ENCODE measurements around the gene FAM161A. TPM values are rescaled to one million over a fixed set of nuclear protein-coding genes. Genes with fewer than 3 reads are reported as not detected.
"Not testable (repeated sequence)": the region's sequence is repeated elsewhere in the genome, so short reads cannot be mapped to it uniquely, and the experiment has no call there.

Gene FAM161A
- total RNA-seq: 2.7 TPM

GRCh38 chr2:61853847-61854563, at the start of gene FAM161A:
TSS of gene FAM161A (minus strand) at chr2:61854060. CDS start at chr2:61854041, 19 bp downstream.
- peak; percentile 84 for DNase-seq (ENCODE audit: low spot score)

DNA sequence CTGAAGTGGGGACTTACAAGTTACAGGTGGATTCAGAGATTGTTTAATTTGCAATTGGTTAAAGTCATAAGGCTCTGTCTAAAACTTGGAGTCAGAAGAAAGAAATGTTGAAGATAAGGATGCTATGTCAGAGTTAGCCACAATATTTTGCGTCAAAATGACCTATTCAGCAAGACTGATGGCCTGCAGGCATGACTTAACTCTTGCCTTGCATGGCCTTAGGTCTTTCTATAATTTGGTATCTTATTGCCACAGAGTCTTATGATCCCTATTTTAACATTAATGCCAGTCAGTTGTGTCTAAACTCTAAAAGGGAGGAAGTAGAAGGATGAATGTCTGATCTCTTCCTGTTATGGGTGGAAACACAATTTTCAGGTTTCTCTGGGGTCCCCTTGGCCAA, 46.4 kb upstream of the FAM161A start:
- DNase-seq (ENCODE audit: low spot score): no peak

DNA sequence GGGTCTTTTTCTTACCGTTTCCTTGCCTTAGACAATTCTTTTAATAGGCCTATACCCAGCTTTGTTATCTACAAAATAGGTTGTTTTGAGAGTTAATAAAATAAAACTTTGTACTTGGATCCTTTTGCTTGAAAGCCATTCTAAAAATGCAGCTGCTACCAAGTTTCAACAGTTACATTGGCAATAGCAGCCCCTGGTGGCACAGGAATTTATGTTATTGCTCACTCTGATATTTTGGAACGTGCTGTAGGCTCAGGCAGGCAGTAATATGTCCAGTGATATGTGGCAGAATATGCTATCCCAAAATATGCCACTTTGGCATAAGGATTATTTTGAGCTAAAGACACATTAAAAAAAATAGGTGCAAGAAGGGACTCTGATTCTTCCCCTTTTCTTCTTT, 45.0 kb upstream of the FAM161A start:
- DNase-seq (ENCODE audit: low spot score): no peak

- DNase-seq (ENCODE audit: low spot score): peak; percentile 89
These were observed 34.6 kb upstream of the FAM161A start, which contains the start of gene CCT4 for GRCh38 chr2:61888267-61889055. TSS of gene CCT4 (minus strand) at chr2:61888656. CDS start at chr2:61888507, 149 bp downstream.

GRCh38 chr2:61887717-61888266, 33.9 kb upstream of the FAM161A start:
- no peak for DNase-seq (ENCODE audit: low spot score)

GRCh38 chr2:61885896-61886603, 32.2 kb upstream of the FAM161A start:
- DNase-seq (ENCODE audit: low spot score): no peak

DNA sequence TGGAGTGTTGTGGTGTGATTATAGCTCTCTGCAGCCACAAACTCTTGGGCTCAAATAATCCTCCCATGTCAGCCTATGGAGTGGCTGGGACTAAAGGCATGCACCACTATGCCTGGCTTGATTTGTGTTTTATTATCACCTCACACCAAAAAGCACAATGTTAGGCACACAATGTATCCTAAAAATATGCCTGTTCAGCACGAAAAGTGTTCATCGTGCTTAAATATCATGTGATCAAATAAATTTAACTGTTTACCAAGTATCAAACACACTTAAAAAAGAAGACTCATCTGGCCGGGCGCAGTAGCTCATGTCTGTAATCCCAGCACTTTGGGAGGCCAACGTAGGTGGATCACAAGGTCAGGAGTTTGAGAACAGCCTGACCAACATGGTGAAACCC, 29.0 kb upstream of the FAM161A start:
- DNase-seq (ENCODE audit: low spot score): no peak

- DNase-seq (ENCODE audit: low spot score): not testable (repeated sequence)
These were observed 25.5 kb upstream of the FAM161A start for GRCh38 chr2:61879351-61879750.

DNA sequence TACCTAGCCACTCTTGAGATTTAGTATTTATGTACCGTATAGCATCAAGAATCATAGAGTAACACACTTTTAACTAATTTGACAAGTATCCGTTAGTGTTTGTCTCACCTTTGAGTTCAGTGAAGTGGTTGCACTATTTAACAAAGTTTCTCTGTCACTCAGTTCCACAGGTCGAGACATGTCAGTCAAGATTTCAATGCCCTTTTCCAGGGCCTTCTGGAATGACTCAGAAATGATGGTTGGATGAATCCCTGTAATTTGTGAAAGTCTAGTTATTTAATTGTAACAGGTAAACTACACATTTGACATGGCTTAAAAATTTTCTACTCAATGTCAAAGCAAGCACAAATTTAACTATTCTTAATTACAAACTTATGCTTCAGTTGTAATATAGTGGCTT, 24.9 kb upstream of the FAM161A start:
- DNase-seq (ENCODE audit: low spot score): no peak

DNA sequence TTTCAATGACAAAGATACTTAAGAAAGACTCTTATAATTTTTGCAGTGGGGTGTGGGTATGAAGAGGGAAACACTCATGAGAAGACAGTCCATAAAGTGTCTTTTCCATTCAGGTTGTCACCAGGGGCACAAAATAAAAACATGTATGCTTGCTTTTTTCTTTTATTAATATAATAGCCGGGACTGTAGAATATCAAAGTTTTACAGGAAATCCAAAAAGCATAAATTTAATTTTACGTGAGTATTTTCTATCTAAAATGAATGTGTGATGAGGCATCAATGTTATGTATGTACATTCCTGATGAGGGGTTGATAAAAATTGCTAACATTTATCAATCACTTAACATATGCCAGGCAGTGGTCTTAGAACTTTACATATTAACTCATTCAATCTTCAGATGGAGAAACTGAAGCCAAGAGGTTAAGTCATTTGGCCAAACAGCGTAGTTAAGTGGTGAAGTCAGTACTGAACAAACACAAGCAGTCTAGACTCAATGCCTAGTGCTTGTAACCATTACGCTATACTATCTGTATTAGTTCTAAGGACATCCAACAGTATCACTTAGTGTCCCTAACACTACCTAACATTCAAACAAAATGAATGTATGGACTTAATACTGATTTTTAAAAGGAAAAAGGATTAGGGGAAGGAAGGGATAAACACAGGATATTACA, 23.8 kb upstream of the FAM161A start:
- DNase-seq (ENCODE audit: low spot score): no peak

GRCh38 chr2:61876400-61876799, 22.5 kb upstream of the FAM161A start:
- no peak for DNase-seq (ENCODE audit: low spot score)

- DNase-seq (ENCODE audit: low spot score): not testable (repeated sequence)
These were observed 12.7 kb upstream of the FAM161A start for GRCh38 chr2:61866482-61867089.

- no peak for DNase-seq (ENCODE audit: low spot score)
These were observed 8.2 kb upstream of the FAM161A start for GRCh38 chr2:61862085-61862484.

- no peak for DNase-seq (ENCODE audit: low spot score)
These were observed 3.4 kb upstream of the FAM161A start for GRCh38 chr2:61857224-61857623.

- no peak for DNase-seq (ENCODE audit: low spot score)
These were observed 1.4 kb upstream of the FAM161A start for GRCh38 chr2:61855318-61855613.

- peak; percentile 93 for DNase-seq (ENCODE audit: low spot score)
These were observed 881 bp upstream of the FAM161A start for GRCh38 chr2:61854564-61855317.

DNA sequence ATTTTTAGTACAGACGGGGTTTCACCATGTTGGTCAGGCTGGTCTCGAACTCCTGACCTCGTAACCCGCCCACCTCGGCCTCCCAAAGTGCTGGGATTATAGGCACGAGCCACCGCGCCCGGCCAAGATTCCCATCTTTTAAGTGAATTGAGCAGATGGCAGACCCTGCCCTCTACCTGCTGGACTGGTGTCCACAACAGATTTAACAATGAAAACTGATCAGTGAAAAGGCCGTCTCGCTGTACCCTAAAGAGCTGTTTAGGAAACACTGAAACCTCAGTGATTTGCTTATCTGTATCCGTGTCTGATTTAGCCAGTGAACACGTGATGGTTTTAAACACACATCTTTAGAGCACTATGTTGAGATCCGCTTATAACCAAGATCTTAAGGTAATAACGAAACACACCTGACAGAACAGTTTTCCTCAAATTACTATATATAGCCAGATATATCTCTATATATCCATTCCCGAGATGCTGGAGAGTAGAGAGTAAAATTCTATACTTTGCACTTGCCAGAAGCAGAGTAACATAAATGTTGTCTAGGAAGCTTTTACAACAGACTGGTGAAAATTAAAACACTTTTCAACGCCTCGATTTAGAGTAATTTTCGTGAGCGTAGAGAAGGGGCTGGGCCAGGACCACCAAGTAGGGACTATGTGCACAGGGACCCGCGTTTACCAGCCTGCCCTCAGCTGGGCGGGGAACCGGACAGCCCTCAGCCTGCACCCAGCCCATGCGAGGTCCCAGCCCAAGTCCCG, 594 bp downstream of the FAM161A start:
- peak; percentile 60 for DNase-seq (ENCODE audit: low spot score)

GRCh38 chr2:61851270-61851669, 2.6 kb downstream of the FAM161A start:
- not testable (repeated sequence) for DNase-seq (ENCODE audit: low spot score)

- no peak for DNase-seq (ENCODE audit: low spot score)
These were observed 8.5 kb downstream of the FAM161A start for GRCh38 chr2:61845320-61845719.

DNA sequence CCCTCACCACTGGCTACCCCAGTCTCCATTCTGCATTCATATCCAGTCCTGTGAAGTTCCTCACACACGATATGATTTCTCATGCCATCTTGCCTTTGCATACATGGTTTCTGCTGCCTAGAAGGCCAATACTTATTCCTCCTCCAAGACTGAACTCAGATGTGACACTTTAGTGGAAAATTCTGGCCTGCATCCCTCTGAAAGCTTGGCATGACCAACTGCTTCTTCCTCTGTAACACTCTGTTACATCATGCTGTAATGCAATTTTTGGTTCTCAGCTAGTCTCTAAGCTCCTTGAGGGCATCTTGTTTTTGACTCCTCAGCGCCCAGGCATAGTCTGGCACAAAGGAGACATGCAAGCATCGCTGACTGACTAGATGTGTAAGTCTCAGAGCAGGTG, 12.6 kb downstream of the FAM161A start:
- DNase-seq (ENCODE audit: low spot score): no peak
